ENCODE results near the gene DEF6.

Gene DEF6

DNA sequence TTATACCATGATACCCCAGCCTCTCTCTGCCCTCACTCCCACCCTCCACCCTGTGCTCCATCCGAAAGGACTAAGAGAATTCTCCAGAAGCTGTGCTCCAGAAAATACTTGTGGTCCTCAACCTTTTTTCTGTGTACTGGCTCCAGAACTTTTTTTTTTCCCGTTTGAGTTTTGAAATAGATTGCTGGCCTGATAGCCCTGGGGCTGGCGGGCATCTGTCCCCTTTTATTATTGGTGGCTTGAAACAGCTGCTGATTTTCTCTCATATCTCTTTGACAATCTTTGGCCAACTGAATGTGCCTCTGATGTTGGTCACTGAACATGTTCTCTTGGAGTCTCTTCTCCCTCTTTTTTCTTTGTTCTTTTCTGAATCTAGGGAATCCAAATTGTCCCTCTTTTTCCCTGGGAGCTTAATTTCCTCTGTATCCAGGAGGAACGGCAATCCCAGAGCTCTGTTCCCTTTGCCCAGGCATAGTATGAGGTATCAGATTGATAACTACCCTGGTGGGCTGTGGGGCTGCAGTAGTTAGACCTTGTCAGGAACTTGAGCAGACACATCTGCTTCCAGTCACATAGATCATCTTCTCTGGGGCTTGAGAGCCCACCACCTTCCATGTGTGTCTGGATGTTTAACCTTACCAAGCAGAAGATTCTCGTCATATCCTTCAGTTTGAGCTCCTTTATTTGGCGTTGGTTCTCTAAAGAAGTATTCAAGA, 46.4 kb downstream of the DEF6 start:
- H3K4me3 ChIP-seq (ENCODE audit: low read depth in 1 of 2, low read length in 1 of 2), result peak overlapping the region; percentile 84 to 87
- no peaks in the 10 kb centered on the region for H3K9me3 ChIP-seq
- peaks cover 17% of the 10 kb centered on the region for H3K27me3 ChIP-seq
- H3K36me3 ChIP-seq, result peaks cover 13% of the 10 kb centered on the region
- H3K4me1 ChIP-seq (ENCODE audit: control insufficient read depth in 1 of 2, insufficient read depth in 1 of 2, low read depth in 1 of 2, low read length in 1 of 2), result peaks cover 15 to 18% of the 10 kb centered on the region in 2 experiments
- peak overlapping the region; percentile 51 for H3K27ac ChIP-seq
- TF ChIP-seq, protein P1, sequence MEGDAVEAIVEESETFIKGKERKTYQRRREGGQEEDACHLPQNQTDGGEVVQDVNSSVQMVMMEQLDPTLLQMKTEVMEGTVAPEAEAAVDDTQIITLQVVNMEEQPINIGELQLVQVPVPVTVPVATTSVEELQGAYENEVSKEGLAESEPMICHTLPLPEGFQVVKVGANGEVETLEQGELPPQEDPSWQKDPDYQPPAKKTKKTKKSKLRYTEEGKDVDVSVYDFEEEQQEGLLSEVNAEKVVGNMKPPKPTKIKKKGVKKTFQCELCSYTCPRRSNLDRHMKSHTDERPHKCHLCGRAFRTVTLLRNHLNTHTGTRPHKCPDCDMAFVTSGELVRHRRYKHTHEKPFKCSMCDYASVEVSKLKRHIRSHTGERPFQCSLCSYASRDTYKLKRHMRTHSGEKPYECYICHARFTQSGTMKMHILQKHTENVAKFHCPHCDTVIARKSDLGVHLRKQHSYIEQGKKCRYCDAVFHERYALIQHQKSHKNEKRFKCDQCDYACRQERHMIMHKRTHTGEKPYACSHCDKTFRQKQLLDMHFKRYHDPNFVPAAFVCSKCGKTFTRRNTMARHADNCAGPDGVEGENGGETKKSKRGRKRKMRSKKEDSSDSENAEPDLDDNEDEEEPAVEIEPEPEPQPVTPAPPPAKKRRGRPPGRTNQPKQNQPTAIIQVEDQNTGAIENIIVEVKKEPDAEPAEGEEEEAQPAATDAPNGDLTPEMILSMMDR (IDR thresholded peaks at IDR 0.05), result no peak

DNA sequence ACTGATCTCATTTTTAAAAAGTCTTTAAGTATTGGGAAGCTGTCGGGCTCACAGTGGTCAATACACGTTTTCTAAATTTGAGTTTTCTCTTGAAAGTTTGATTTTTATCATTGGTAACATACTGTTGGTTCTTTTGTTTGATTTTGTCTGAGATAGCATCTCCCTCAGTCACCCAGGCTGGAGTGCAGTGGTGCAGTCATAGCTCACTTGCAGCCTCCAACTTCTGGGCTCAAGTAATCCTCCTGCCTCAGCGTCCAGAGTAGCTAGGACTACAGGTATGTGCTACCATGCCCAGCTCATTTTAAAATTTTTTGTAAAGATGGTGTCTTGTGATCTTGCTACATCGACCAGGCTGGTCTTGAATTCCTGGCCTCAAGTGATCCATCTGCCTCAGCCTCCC, 53.8 kb downstream of the DEF6 start:
- H3K27me3 ChIP-seq, result no peaks in the 10 kb centered on the region
- H3K36me3 ChIP-seq, result peaks cover 49% of the 10 kb centered on the region
- TF ChIP-seq, protein P1 (IDR thresholded peaks at IDR 0.05), result no peak
- no peak overlapping the region for H3K27ac ChIP-seq
- H3K4me1 ChIP-seq (ENCODE audit: control insufficient read depth in 1 of 2, insufficient read depth in 1 of 2, low read depth in 1 of 2, low read length in 1 of 2), result no peaks in the 10 kb centered on the region
- no peaks in the 10 kb centered on the region for H3K9me3 ChIP-seq
- H3K4me3 ChIP-seq (ENCODE audit: low read depth in 1 of 2, low read length in 1 of 2), result no peak overlapping the region

DNA sequence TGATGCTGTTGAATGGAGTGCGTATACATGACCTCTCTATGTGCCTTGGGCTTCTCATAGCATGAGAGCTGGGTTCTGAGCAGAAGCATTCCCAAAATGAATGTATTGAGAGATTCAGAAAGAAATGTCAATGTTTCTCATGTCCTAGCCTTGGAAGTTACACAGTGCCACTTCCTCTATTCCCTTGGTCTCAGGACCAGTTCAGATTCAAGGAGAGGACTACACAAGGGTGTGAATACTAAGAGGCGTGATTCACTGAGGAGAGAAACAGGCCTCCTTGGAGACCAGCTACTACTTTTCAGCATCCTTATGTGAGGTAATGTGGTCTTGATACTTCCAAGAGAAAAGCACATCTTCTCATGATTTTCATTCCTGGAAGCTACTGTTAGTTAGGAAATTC, 55.1 kb downstream of the DEF6 start:
- TF ChIP-seq, protein P1 (IDR thresholded peaks at IDR 0.05), result no peak
- H3K4me3 ChIP-seq (ENCODE audit: low read depth in 1 of 2, low read length in 1 of 2), result no peak overlapping the region
- H3K9me3 ChIP-seq, result no peaks in the 10 kb centered on the region
- no peaks in the 10 kb centered on the region for H3K4me1 ChIP-seq (ENCODE audit: control insufficient read depth in 1 of 2, insufficient read depth in 1 of 2, low read depth in 1 of 2, low read length in 1 of 2)
- no peaks in the 10 kb centered on the region for H3K27me3 ChIP-seq
- H3K27ac ChIP-seq, result no peak overlapping the region
- peaks cover 54% of the 10 kb centered on the region for H3K36me3 ChIP-seq

DNA sequence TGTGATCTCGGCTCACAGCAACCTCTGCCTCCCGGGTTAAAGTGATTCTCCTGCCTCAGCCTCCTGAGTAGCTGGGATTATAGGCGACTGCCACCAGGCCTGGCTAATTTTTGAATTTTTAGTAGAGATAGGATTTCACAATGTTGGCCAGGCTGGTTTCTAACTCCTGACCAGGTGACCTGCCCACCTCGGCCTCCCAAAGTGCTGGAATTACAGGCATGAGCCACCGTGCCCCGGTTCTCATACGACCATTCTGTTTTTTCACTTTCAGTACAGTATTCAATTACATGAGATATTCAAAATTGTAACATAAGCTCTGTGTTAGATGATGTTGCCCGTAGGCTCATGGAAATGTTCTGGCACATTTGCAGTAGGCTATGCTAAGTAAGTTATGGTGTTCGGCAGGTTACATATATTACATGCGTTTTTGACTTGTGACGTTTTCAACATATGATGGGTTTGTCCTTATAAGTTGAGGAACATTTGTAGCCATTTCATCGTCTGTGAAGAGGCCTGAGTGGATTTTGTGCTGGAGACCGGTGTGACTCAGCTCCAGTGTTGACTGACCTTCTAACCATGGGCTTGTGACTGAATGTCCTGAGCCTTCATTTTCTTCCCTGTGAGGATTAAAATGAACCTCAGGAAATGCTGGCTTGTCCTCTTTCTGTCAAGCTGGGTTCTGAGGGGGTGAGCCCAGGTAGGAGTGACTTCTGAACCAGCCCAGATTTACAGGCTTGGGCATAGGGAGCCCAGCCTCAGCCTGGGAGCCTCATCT, 56.9 kb downstream of the DEF6 start:
- Histone ChIP-seq H3K4me3 (ENCODE audit: low read depth in 1 of 2, low read length in 1 of 2) (no peak overlapping the region), H3K27ac (no peak overlapping the region)
- TF ChIP-seq, protein P1 (IDR thresholded peaks at IDR 0.05), result no peak

DNA sequence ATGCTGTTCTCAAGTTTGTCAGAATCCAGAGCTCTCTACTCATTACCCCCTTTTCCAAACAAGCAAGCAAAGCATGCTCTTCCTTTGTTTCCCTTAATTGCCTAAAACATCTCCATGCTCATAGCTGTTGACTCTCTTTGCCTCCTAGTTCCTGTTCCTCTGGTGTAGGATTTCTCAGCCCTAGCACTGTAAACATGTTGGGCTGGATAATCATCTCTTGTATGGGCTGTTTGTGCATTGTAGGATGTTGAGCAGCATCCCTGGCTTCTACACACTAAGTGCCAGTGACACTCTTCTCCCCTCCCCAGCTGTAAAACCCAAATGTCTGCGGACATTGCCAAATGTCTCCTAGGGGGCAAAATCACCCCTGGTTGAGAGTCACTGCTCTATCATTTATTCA, 58.8 kb downstream of the DEF6 start:
- Histone ChIP-seq H3K36me3 (peaks cover 40% of the 10 kb centered on the region), H3K4me1 (ENCODE audit: control insufficient read depth in 1 of 2, insufficient read depth in 1 of 2, low read depth in 1 of 2, low read length in 1 of 2) (peaks cover 6 to 8% of the 10 kb centered on the region in 2 experiments)

More for the DNA sequence above, 56.9 kb downstream of the DEF6 start:
- Histone ChIP-seq H3K27me3 (no peaks in the 10 kb centered on the region), H3K4me1 (ENCODE audit: control insufficient read depth in 1 of 2, insufficient read depth in 1 of 2, low read depth in 1 of 2, low read length in 1 of 2) (no peaks in the 10 kb centered on the region), H3K9me3 (no peaks in the 10 kb centered on the region), H3K36me3 (peaks cover 40% of the 10 kb centered on the region)

More for the DNA sequence above, 58.8 kb downstream of the DEF6 start:
- Histone ChIP-seq H3K4me3 (ENCODE audit: low read depth in 1 of 2, low read length in 1 of 2) (no peak overlapping the region), H3K9me3 (no peaks in the 10 kb centered on the region), H3K27me3 (no peaks in the 10 kb centered on the region), H3K27ac (no peak overlapping the region)
- TF ChIP-seq, protein P1 (IDR thresholded peaks at IDR 0.05), result no peak

Data from neutrophil (primary cell).